ENCODE measurements around the gene RRP1B.

DNA sequence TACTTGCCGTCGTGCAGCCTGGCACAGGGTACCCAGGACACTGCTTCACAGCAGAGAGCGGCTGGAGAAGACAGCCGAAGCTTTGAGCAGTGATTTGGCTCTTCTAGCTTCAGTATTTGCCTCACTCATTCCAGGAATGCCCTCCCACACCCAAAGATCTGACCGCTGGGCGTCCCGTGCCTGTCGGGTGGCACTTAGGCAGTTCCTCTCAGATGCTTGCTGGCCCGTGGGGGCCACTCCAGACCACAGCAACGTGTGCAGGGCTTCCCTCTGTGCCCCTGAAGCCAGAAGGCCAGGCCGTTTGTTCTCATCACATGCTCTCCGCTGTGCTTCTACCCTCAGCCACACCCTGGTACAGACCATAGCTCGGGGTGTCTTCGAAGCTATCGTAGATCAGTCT is 17.0 kb downstream of the RRP1B start:
- TF ChIP-seq, protein P1, sequence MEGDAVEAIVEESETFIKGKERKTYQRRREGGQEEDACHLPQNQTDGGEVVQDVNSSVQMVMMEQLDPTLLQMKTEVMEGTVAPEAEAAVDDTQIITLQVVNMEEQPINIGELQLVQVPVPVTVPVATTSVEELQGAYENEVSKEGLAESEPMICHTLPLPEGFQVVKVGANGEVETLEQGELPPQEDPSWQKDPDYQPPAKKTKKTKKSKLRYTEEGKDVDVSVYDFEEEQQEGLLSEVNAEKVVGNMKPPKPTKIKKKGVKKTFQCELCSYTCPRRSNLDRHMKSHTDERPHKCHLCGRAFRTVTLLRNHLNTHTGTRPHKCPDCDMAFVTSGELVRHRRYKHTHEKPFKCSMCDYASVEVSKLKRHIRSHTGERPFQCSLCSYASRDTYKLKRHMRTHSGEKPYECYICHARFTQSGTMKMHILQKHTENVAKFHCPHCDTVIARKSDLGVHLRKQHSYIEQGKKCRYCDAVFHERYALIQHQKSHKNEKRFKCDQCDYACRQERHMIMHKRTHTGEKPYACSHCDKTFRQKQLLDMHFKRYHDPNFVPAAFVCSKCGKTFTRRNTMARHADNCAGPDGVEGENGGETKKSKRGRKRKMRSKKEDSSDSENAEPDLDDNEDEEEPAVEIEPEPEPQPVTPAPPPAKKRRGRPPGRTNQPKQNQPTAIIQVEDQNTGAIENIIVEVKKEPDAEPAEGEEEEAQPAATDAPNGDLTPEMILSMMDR (conservative IDR thresholded peaks at IDR 0.05): no peak
- TF ChIP-seq EZH2 (IDR thresholded peaks at IDR 0.05; ENCODE audit: low read depth): no peak
